Tibial nerve (tissue), 4 donors: ENCODE results near the gene THBS3. TPM values are rescaled to one million over a fixed set of nuclear protein-coding genes. Genes with fewer than 3 reads are reported as not detected.

ENCODE experiments used
- DNase-seq, 2 donors: peaks; one replicate each; pipeline ENCODE4 v3.0.0-alpha.2; 2019; ENCODE audit warnings: low spot score in 2 of 2
- H3K27ac ChIP-seq, 4 donors: fragments of 200-600 bp; sonication (generic) in 3 of 4; one replicate each; pipeline ENCODE4 v1.5.1; 2017 to 2019; ENCODE audit warnings: mild to moderate bottlenecking in 1 of 4
- H3K27me3 ChIP-seq, 2 donors: fragments of 200-600 bp; sonication (generic) in 1 of 2; one replicate each; pipeline versions ENCODE4 v1.5.1 to v1.6.0; 2017 to 2019
- H3K36me3 ChIP-seq, 3 donors: fragments of 200-600 bp; sonication (generic); one replicate each; pipeline ENCODE4 v1.5.1; 2018 to 2019
- H3K4me1 ChIP-seq, 4 donors: fragments of 200-600 bp; sonication (generic) in 3 of 4; one replicate each; pipeline ENCODE4 v1.5.1; 2017 to 2019
- H3K4me3 ChIP-seq, 4 donors: fragments of 200-600 bp; sonication (generic) in 3 of 4; one replicate each; pipeline ENCODE4 v1.5.1; 2017 to 2019; ENCODE audit warnings: mild to moderate bottlenecking in 1 of 4, moderate library complexity in 1 of 4
- H3K9me3 ChIP-seq, 4 donors: fragments of 200-600 bp; sonication (generic) in 3 of 4; one replicate each; pipeline ENCODE4 v1.5.1; 2017 to 2019
- EP300 ChIP-seq, 2 donors: sonication (generic); formaldehyde crosslinking; IDR thresholded peaks; one replicate each; pipeline ENCODE4 v1.6.1; 2017; ENCODE audit warnings: antibody characterized with exemption in 2 of 2, mild to moderate bottlenecking in 1 of 2
- POLR2A ChIP-seq, 2 donors: fragments of 450-650 bp; IDR thresholded peaks; one replicate each; pipeline ENCODE4 v1.6.1; 2017; ENCODE audit warnings: antibody characterized with exemption in 2 of 2, mild to moderate bottlenecking in 2 of 2, moderate library complexity in 2 of 2
- WGBS, 2 donors: methylation state at CpG; one replicate each; pipeline ENCODE4 v1.1.5; 2018; 5-methylcytosine and 5-hydroxymethylcytosine counted together
- total RNA-seq, 4 donors: library from RNA; depleted of rRNA; stranded (reverse); fragments of >200 nt; gene quantifications; one replicate each; pipeline ENCODE4 v1.1.0, GENCODE V29; 2016
- TF ChIP-seq, protein P1 (sequence below), 5 experiments: fragments of 200-600 bp in 3 of 5; fragments of 450-650 bp in 2 of 5; sonication (generic) in 3 of 5; IDR thresholded peaks; one replicate each; pipeline ENCODE4 v1.5.1; 2016 to 2019; ENCODE audit warnings: antibody characterized with exemption in 5 of 5, mild to moderate bottlenecking in 3 of 5, moderate library complexity in 2 of 5

Gene THBS3
- total RNA-seq, 4 donors from 2014 or later = 33.9 to 119 (median 52.6) TPM

DNA sequence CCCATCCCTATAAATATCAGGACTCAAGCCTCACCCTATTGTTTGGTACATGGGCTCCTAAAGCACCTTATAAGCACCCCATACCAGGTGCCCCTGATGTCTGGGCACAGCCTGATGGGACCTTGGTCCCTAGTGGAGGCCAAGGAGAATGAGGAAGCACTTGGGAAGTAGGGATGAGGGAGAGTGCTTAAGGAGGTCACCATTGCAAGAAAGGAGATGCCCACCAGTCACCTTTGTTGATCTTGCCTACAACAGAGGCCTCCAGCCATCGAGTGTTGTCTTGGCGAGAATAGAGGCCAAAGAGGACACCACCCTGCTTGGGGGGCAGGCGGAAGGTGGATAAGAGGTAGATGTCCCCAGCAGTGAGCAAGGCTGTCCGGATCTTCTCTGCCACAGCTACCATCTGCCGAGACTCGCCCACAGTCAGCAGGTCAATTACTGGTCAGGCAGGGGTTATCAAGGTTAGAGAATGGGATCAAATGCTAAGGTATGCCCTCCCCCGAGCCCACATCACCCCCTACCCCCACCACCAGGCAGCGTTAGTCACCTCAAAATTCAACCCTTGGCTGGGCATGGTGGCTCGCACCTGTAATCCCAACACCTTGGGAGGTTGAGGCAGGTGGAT, 1.6 kb downstream of the THBS3 start:
- TF ChIP-seq POLR2A (IDR thresholded peaks at IDR 0.05) (no peak), EP300 (IDR thresholded peaks at IDR 0.05) (no peak)
- TF ChIP-seq, protein P1, sequence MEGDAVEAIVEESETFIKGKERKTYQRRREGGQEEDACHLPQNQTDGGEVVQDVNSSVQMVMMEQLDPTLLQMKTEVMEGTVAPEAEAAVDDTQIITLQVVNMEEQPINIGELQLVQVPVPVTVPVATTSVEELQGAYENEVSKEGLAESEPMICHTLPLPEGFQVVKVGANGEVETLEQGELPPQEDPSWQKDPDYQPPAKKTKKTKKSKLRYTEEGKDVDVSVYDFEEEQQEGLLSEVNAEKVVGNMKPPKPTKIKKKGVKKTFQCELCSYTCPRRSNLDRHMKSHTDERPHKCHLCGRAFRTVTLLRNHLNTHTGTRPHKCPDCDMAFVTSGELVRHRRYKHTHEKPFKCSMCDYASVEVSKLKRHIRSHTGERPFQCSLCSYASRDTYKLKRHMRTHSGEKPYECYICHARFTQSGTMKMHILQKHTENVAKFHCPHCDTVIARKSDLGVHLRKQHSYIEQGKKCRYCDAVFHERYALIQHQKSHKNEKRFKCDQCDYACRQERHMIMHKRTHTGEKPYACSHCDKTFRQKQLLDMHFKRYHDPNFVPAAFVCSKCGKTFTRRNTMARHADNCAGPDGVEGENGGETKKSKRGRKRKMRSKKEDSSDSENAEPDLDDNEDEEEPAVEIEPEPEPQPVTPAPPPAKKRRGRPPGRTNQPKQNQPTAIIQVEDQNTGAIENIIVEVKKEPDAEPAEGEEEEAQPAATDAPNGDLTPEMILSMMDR (IDR thresholded peaks at IDR 0.05) = no peak
- Histone ChIP-seq H3K36me3 (peaks cover 0 to 48% (median 5%) of the 10 kb centered on the region in 3 donors), H3K9me3 (no peaks in the 10 kb centered on the region), H3K4me1 (peaks cover 0 to 46% (median 23%) of the 10 kb centered on the region in 4 donors), H3K27me3 (no peaks in the 10 kb centered on the region), H3K4me3 (no peak overlapping the region), H3K27ac (peak overlapping the region in 2 of 4 donors; percentile 100)
- DNase-seq = no peak
- WGBS, 2 donors = 63 to 74% methylated on average over 9 of the region's 9 CpGs

DNA sequence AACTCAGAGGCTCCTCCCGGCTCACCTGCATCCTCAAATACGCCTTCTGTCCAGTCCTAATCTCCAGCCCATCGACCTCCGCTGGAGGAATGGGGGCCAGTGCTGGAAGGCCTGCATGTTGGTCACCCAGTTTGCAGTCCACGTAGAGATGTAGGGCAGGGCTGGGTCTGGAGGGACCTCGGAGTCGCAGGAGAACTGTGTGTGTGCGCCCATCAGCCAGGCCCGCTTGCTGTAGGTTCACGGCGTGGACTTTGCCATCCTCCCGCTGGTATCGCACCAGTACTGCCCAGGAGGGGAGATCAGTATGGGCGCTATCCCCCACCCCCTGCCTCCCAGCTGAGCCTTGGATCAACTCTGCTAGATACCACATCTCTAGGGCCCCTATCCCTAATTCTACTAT, 2.7 kb downstream of the THBS3 start:
- TF ChIP-seq EP300 (IDR thresholded peaks at IDR 0.05) (no peak), POLR2A (IDR thresholded peaks at IDR 0.05) (no peak)
- TF ChIP-seq, protein P1 (IDR thresholded peaks at IDR 0.05) = no peak
- Histone ChIP-seq H3K9me3 (no peaks in the 10 kb centered on the region), H3K36me3 (peaks cover 0 to 50% (median 5%) of the 10 kb centered on the region in 3 donors), H3K4me3 (no peak overlapping the region), H3K4me1 (peaks cover 0 to 41% (median 23%) of the 10 kb centered on the region in 4 donors), H3K27me3 (no peaks in the 10 kb centered on the region), H3K27ac (no peak overlapping the region)
- WGBS, 2 donors = 91 to 95% methylated on average over 14 of the region's 14 CpGs
- DNase-seq = no peak

DNA sequence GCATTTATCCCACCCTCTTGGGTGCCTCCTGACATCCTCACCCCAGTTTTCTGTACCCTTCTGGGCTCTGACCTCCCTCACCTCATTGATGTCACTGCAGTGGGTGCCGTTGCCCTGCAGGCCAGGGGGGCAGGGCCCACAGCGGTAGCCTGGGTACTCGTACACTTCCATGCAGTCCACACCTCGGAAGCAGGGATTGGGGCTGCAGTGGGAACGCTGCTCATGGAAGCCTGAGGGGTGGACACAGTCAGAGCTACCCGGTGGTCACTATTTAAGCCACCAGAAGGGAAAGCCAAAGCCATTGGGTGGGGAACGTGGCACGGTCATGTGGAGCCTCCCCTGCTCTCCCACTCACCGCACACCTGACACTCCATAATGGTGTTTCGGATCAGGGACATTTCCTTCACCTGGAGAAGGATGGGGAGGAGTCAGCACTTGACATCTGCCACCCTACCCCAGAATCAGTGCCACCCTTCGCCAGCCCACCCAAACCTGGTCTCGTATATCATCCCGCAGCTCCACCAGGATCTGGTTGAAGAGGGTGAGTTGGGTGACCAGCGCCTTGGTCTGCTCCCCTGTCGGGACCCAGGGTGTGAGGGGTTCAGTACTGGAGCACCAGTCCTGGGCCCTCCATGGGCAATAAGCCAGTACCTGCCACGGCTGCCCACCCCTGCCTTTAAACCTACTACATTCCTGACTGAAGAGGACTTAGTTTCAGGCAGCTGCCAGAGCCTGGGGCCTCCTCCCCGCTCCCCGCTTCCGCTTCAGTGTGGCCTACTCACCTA, 4.8 kb downstream of the THBS3 start:
- no peaks in the 10 kb centered on the region for H3K27me3 ChIP-seq
- no peaks in the 10 kb centered on the region for H3K9me3 ChIP-seq
- DNase-seq = no peak
- peaks cover 0 to 28% (median 15%) of the 10 kb centered on the region in 4 donors for H3K4me1 ChIP-seq
- no peak overlapping the region for H3K4me3 ChIP-seq
- WGBS, 2 donors = 87% methylated on average over 14 to 17 of the region's 19 CpGs
- TF ChIP-seq POLR2A (IDR thresholded peaks at IDR 0.05) (no peak), EP300 (IDR thresholded peaks at IDR 0.05) (no peak)
- TF ChIP-seq, protein P1 (IDR thresholded peaks at IDR 0.05) = no peak
- H3K36me3 ChIP-seq = peaks cover 0 to 71% (median 5%) of the 10 kb centered on the region in 3 donors
- no peak overlapping the region for H3K27ac ChIP-seq

DNA sequence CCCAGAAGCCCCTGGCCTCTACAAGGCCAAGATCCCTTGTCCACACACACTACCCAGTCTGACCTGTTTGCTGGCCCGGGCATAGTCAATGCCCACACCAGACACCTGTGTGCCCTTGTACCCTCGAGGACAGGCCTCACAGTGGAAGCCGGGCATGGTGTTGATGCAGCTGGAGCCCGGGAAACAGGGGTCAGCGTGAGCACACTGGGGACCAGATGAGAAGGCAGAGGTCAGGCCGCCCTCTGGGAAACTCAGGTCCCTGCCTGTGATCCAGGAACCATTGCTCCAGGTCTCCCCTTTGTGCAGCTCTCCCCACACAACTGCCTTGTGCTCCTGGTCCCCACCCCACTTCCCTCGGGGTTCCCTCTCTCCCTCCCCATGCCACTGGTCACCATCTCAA, 5.5 kb downstream of the THBS3 start:
- no peak for DNase-seq
- TF ChIP-seq EP300 (IDR thresholded peaks at IDR 0.05) = no peak
- TF ChIP-seq, protein P1 (IDR thresholded peaks at IDR 0.05) = no peak
- Histone ChIP-seq H3K9me3 (no peaks in the 10 kb centered on the region), H3K36me3 (peaks cover 0 to 79% (median 5%) of the 10 kb centered on the region in 3 donors), H3K27me3 (no peaks in the 10 kb centered on the region), H3K27ac (no peak overlapping the region), H3K4me3 (no peak overlapping the region), H3K4me1 (peaks cover 0 to 20% (median 8%) of the 10 kb centered on the region in 4 donors)
- 70 to 86% methylated on average over 6 of the region's 7 CpGs for whole genome bisulfite sequencing, 2 donors

DNA sequence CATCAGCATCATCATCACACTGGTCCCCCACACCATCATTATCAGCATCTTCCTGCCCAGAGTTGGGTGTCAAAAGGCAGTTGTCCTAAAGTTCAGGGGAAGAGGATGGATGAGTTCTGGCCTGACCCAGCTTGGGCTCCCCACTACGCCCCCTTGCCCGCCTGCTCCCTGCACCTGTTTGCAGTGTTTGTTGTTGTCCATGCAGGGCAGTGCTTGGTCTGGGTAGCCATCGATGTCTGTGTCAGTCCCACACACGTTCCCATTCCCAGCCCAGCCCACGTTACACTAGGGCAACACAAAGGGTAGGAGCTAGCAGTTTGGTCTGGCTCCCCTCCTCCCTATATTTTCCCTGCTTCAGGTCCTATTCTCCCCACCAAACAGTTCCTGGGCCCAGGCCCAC, 6.8 kb downstream of the THBS3 start:
- Histone ChIP-seq H3K4me3 (no peak overlapping the region), H3K9me3 (no peaks in the 10 kb centered on the region), H3K4me1 (peaks cover 0 to 20% (median 2%) of the 10 kb centered on the region in 4 donors), H3K27me3 (no peaks in the 10 kb centered on the region), H3K27ac (no peak overlapping the region), H3K36me3 (peaks cover 0 to 92% (median 5%) of the 10 kb centered on the region in 3 donors)
- no peak for DNase-seq
- 83 to 84% methylated on average over 5 of the region's 5 CpGs for WGBS, 2 donors
- no peak for TF ChIP-seq POLR2A (IDR thresholded peaks at IDR 0.05)
- TF ChIP-seq EP300 (IDR thresholded peaks at IDR 0.05) = no peak
- TF ChIP-seq, protein P1 (IDR thresholded peaks at IDR 0.05) = no peak
